Measurements from ENCODE around the gene ATP6AP1. TPM values are rescaled to one million over a fixed set of nuclear protein-coding genes. Genes with fewer than 3 reads are reported as not detected.

ATP6AP1 gene
- polyA plus RNA-seq, 2 donors: 40.3 to 65.8 TPM

- H3K4me3 ChIP-seq (ENCODE audit: low read depth in 1 of 2, low read length in 2 of 2): no peak overlapping the region
- 94 to 97% methylated on average over 15 of the region's 15 CpGs for WGBS, 2 donors
- no peak overlapping the region for H3K27ac ChIP-seq (ENCODE audit: low read depth in 2 of 2, low read length in 1 of 2)
- peaks cover 0 to 64% of the 10 kb centered on the region in 2 donors for H3K36me3 ChIP-seq (ENCODE audit: control insufficient read depth in 2 of 2, insufficient read depth in 2 of 2, low read length in 1 of 2)
- peaks cover 0 to 2% of the 10 kb centered on the region in 2 donors for H3K9me3 ChIP-seq (ENCODE audit: control insufficient read depth in 2 of 2, insufficient read depth in 1 of 2, low read depth in 1 of 2, low read length in 1 of 2)
- H3K4me1 ChIP-seq (ENCODE audit: control insufficient read depth in 2 of 2, insufficient read depth in 2 of 2, low read length in 1 of 2): no peaks in the 10 kb centered on the region
- no peaks in the 10 kb centered on the region for H3K27me3 ChIP-seq (ENCODE audit: control insufficient read depth in 1 of 2, insufficient read depth in 2 of 2, low read length in 2 of 2)
Observed at GRCh38 chrX:154466907-154467306, 38.4 kb downstream of the ATP6AP1 start.

DNA sequence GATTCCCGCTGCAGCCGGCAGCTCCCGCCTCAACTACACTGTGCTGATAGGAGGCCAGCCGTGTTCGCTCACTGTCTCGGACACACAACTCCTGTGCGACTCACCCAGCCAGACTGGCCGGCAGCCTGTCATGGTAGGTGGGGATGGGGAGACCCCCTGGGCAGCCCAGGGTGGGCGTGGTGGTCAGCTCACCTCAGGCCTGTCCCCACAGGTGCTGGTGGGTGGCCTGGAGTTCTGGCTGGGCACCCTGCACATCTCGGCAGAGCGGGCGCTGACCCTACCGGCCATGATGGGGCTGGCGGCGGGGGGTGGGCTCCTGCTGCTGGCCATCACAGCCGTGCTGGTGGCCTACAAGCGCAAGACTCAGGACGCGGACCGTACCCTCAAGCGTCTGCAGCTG is 39.1 kb downstream of the ATP6AP1 start:
- Histone ChIP-seq H3K27me3 (ENCODE audit: control insufficient read depth in 1 of 2, insufficient read depth in 2 of 2, low read length in 2 of 2) (no peaks in the 10 kb centered on the region), H3K27ac (ENCODE audit: low read depth in 2 of 2, low read length in 1 of 2) (no peak overlapping the region), H3K4me1 (ENCODE audit: control insufficient read depth in 2 of 2, insufficient read depth in 2 of 2, low read length in 1 of 2) (no peaks in the 10 kb centered on the region), H3K9me3 (ENCODE audit: control insufficient read depth in 2 of 2, insufficient read depth in 1 of 2, low read depth in 1 of 2, low read length in 1 of 2) (peaks cover 0 to 2% of the 10 kb centered on the region in 2 donors), H3K4me3 (ENCODE audit: low read depth in 1 of 2, low read length in 2 of 2) (no peak overlapping the region), H3K36me3 (ENCODE audit: control insufficient read depth in 2 of 2, insufficient read depth in 2 of 2, low read length in 1 of 2) (peaks cover 0 to 60% of the 10 kb centered on the region in 2 donors)
- 95 to 96% methylated on average over 11 to 21 of the region's 21 CpGs for WGBS, 2 donors

- H3K36me3 ChIP-seq (ENCODE audit: control insufficient read depth in 2 of 2, insufficient read depth in 2 of 2, low read length in 1 of 2): peaks cover 0 to 56% of the 10 kb centered on the region in 2 donors
- WGBS, 2 donors: 85 to 93% methylated on average over 22 to 23 of the region's 23 CpGs
Observed at GRCh38 chrX:154468217-154468616, 39.7 kb downstream of the ATP6AP1 start.

DNA sequence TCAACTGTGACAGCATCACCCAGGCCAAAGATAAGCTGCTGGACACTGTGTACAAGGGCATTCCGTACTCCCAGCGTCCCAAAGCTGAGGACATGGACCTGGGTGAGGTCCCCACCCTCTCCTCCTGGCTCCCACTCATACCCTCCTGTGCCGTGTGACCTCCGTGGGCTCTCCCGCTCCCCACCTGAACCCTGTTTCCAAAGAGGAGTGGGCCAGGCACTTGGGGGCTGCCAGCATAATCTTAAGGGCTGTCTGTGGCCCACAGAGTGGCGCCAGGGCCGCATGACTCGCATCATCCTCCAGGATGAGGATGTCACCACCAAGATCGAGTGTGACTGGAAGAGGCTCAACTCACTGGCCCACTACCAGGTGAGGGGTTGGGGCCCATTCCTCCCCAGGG is 40.6 kb downstream of the ATP6AP1 start:
- Histone ChIP-seq H3K27me3 (ENCODE audit: control insufficient read depth in 1 of 2, insufficient read depth in 2 of 2, low read length in 2 of 2) (no peaks in the 10 kb centered on the region), H3K36me3 (ENCODE audit: control insufficient read depth in 2 of 2, insufficient read depth in 2 of 2, low read length in 1 of 2) (peaks cover 0 to 54% of the 10 kb centered on the region in 2 donors), H3K27ac (ENCODE audit: low read depth in 2 of 2, low read length in 1 of 2) (no peak overlapping the region), H3K4me1 (ENCODE audit: control insufficient read depth in 2 of 2, insufficient read depth in 2 of 2, low read length in 1 of 2) (no peaks in the 10 kb centered on the region), H3K9me3 (ENCODE audit: control insufficient read depth in 2 of 2, insufficient read depth in 1 of 2, low read depth in 1 of 2, low read length in 1 of 2) (no peaks in the 10 kb centered on the region), H3K4me3 (ENCODE audit: low read depth in 1 of 2, low read length in 2 of 2) (no peak overlapping the region)
- 86 to 91% methylated on average over 9 of the region's 9 CpGs for WGBS, 2 donors

More at GRCh38 chrX:154468217-154468616, 39.7 kb downstream of the ATP6AP1 start:
- Histone ChIP-seq H3K4me3 (ENCODE audit: low read depth in 1 of 2, low read length in 2 of 2) (no peak overlapping the region), H3K27me3 (ENCODE audit: control insufficient read depth in 1 of 2, insufficient read depth in 2 of 2, low read length in 2 of 2) (no peaks in the 10 kb centered on the region), H3K27ac (ENCODE audit: low read depth in 2 of 2, low read length in 1 of 2) (no peak overlapping the region), H3K9me3 (ENCODE audit: control insufficient read depth in 2 of 2, insufficient read depth in 1 of 2, low read depth in 1 of 2, low read length in 1 of 2) (peaks cover 0 to 2% of the 10 kb centered on the region in 2 donors), H3K4me1 (ENCODE audit: control insufficient read depth in 2 of 2, insufficient read depth in 2 of 2, low read length in 1 of 2) (no peaks in the 10 kb centered on the region)

DNA sequence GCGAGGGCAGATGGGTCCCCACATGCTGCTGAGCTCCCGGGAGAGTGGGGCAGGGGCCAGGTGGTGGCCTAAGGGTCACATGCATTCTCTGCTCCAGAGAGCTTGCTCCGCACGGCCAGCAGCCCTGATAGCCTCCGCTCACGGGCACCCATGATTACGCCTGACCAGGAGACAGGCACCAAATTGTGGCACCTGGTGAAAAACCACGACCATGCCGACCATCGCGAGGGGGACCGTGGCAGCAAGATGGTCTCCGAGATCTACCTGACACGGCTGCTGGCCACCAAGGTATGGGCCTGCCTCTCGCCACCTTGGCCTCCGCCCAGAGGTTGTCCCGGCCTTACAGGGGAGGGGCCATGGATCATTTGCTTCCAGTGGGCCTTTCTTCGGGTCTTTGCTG is 41.4 kb downstream of the ATP6AP1 start:
- no peak overlapping the region for H3K4me3 ChIP-seq (ENCODE audit: low read depth in 1 of 2, low read length in 2 of 2)
- H3K4me1 ChIP-seq (ENCODE audit: control insufficient read depth in 2 of 2, insufficient read depth in 2 of 2, low read length in 1 of 2): no peaks in the 10 kb centered on the region
- 92 to 94% methylated on average over 18 of the region's 18 CpGs for WGBS, 2 donors
- no peak overlapping the region for H3K27ac ChIP-seq (ENCODE audit: low read depth in 2 of 2, low read length in 1 of 2)
- H3K9me3 ChIP-seq (ENCODE audit: control insufficient read depth in 2 of 2, insufficient read depth in 1 of 2, low read depth in 1 of 2, low read length in 1 of 2): no peaks in the 10 kb centered on the region
- H3K27me3 ChIP-seq (ENCODE audit: control insufficient read depth in 1 of 2, insufficient read depth in 2 of 2, low read length in 2 of 2): no peaks in the 10 kb centered on the region
- peaks cover 0 to 50% of the 10 kb centered on the region in 2 donors for H3K36me3 ChIP-seq (ENCODE audit: control insufficient read depth in 2 of 2, insufficient read depth in 2 of 2, low read length in 1 of 2)

- peaks cover 0 to 46% of the 10 kb centered on the region in 2 donors for H3K36me3 ChIP-seq (ENCODE audit: control insufficient read depth in 2 of 2, insufficient read depth in 2 of 2, low read length in 1 of 2)
- no peaks in the 10 kb centered on the region for H3K9me3 ChIP-seq (ENCODE audit: control insufficient read depth in 2 of 2, insufficient read depth in 1 of 2, low read depth in 1 of 2, low read length in 1 of 2)
- no peak overlapping the region for H3K27ac ChIP-seq (ENCODE audit: low read depth in 2 of 2, low read length in 1 of 2)
- WGBS, 2 donors: 90 to 91% methylated on average over 14 of the region's 14 CpGs
- no peak overlapping the region for H3K4me3 ChIP-seq (ENCODE audit: low read depth in 1 of 2, low read length in 2 of 2)
- H3K27me3 ChIP-seq (ENCODE audit: control insufficient read depth in 1 of 2, insufficient read depth in 2 of 2, low read length in 2 of 2): no peaks in the 10 kb centered on the region
- H3K4me1 ChIP-seq (ENCODE audit: control insufficient read depth in 2 of 2, insufficient read depth in 2 of 2, low read length in 1 of 2): no peaks in the 10 kb centered on the region
Observed at GRCh38 chrX:154470434-154470833, 42.0 kb downstream of the ATP6AP1 start.

- Histone ChIP-seq H3K27ac (ENCODE audit: low read depth in 2 of 2, low read length in 1 of 2) (no peak overlapping the region), H3K4me3 (ENCODE audit: low read depth in 1 of 2, low read length in 2 of 2) (no peak overlapping the region), H3K36me3 (ENCODE audit: control insufficient read depth in 2 of 2, insufficient read depth in 2 of 2, low read length in 1 of 2) (peaks cover 0 to 40% of the 10 kb centered on the region in 2 donors), H3K27me3 (ENCODE audit: control insufficient read depth in 1 of 2, insufficient read depth in 2 of 2, low read length in 2 of 2) (no peaks in the 10 kb centered on the region), H3K4me1 (ENCODE audit: control insufficient read depth in 2 of 2, insufficient read depth in 2 of 2, low read length in 1 of 2) (no peaks in the 10 kb centered on the region), H3K9me3 (ENCODE audit: control insufficient read depth in 2 of 2, insufficient read depth in 1 of 2, low read depth in 1 of 2, low read length in 1 of 2) (no peaks in the 10 kb centered on the region)
- 87 to 90% methylated on average over 22 to 23 of the region's 23 CpGs for WGBS, 2 donors
Observed at GRCh38 chrX:154470914-154471568, 42.6 kb downstream of the ATP6AP1 start.

DNA sequence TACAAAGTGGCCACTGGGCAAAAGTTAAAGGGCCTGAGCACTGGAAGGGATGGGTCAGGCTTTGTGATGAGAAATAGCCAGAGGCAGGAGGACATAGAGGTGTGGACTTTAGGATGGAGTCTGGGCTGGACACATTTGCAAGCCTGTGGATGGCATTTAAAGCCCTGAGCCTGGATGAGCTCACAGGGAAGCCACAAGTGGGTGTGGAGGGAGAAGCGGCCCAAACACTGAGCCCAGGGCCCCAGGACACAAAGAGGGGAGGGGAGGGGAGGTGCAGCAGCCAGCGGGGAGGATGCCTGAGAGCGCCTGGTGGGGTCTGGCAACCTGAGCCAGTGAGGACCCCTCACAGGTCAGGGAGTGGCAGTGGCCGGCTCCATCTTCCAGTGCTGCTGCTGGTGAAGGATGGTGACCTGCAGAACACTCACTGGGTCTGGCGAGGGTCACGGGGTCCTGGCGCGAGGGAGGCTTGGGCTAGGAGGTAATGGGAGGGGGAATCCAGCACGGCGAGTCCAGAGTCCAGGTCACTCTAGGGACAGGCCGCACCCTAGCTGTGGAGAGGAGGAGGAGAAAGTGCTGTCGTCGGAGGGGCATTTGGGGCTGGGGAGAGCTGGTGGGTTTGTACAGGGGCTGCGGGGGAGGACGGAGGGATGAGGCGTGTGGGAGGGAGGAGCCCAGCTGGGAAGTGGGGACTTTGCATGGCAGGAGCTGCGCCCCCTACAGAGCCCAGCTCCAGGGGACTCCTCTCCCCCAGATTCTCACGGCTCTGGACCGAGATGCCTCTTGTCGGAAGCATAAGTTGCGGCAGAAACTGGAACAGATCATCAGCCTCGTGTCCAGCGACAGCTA is 43.6 kb downstream of the ATP6AP1 start:
- Histone ChIP-seq H3K9me3 (ENCODE audit: control insufficient read depth in 2 of 2, insufficient read depth in 1 of 2, low read depth in 1 of 2, low read length in 1 of 2) (peaks cover 0 to 2% of the 10 kb centered on the region in 2 donors), H3K4me1 (ENCODE audit: control insufficient read depth in 2 of 2, insufficient read depth in 2 of 2, low read length in 1 of 2) (no peaks in the 10 kb centered on the region), H3K36me3 (ENCODE audit: control insufficient read depth in 2 of 2, insufficient read depth in 2 of 2, low read length in 1 of 2) (peaks cover 0 to 37% of the 10 kb centered on the region in 2 donors), H3K27ac (ENCODE audit: low read depth in 2 of 2, low read length in 1 of 2) (no peak overlapping the region), H3K4me3 (ENCODE audit: low read depth in 1 of 2, low read length in 2 of 2) (no peak overlapping the region), H3K27me3 (ENCODE audit: control insufficient read depth in 1 of 2, insufficient read depth in 2 of 2, low read length in 2 of 2) (no peaks in the 10 kb centered on the region)
- 82 to 89% methylated on average over 23 of the region's 23 CpGs for WGBS, 2 donors

DNA sequence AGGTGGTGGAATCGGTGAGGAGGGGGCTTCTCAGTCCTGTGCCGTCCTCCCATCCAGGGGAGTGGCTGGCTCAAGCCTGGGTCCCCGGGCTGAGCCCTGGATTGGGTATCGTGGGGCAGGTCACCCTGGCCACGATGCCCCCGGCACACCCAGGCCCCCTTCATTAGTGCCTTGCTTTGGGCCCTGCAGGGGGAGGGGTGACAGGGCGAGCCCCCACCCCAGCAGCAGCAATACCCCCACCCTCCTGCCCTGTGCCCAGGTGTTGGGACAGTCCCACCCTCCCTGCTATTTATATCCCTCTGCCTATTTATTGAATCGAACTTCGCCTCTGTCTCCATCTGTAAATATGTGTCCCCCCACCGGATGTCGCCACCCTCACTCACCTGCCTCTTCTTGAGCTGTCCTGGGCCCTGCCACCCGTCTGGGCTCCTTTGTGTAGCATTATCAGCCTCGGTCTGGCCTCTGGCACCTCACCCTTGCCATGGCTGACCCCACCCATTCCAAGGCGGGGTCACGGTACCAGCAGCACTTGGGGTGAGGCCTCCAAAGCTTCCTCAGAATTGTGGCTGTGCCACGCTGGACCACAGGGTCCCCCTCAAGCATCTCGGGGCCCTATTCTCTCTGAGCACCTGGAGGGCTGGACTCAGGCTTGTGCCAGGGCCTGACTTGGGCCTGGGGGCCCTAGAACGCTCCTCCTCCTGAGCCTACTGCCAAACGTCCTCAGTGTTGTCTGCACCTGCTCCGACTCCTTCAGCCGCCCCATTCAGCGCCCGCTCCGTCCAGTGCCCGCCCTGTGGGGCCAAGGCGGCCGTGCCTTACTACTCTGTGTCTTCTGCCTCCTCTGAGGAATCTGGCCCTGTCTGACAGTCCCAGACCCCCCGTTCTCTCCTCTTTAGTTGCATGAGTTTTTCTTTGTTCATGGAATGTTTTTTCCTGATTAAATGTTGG is 44.5 kb downstream of the ATP6AP1 start:
- Histone ChIP-seq H3K4me3 (ENCODE audit: low read depth in 1 of 2, low read length in 2 of 2) (no peak overlapping the region), H3K9me3 (ENCODE audit: control insufficient read depth in 2 of 2, insufficient read depth in 1 of 2, low read depth in 1 of 2, low read length in 1 of 2) (peaks cover 0 to 2% of the 10 kb centered on the region in 2 donors), H3K27me3 (ENCODE audit: control insufficient read depth in 1 of 2, insufficient read depth in 2 of 2, low read length in 2 of 2) (no peaks in the 10 kb centered on the region), H3K36me3 (ENCODE audit: control insufficient read depth in 2 of 2, insufficient read depth in 2 of 2, low read length in 1 of 2) (peaks cover 0 to 31% of the 10 kb centered on the region in 2 donors), H3K4me1 (ENCODE audit: control insufficient read depth in 2 of 2, insufficient read depth in 2 of 2, low read length in 1 of 2) (no peaks in the 10 kb centered on the region), H3K27ac (ENCODE audit: low read depth in 2 of 2, low read length in 1 of 2) (no peak overlapping the region)
- 71 to 75% methylated on average over 26 to 28 of the region's 28 CpGs for WGBS, 2 donors
